Body of pancreas (tissue), 4 donors: ENCODE results near the gene KLLN. TPM values are rescaled to one million over a fixed set of nuclear protein-coding genes. Genes with fewer than 3 reads are reported as not detected.
"Not testable (repeated sequence)": the region's sequence is repeated elsewhere in the genome, so short reads cannot be mapped to it uniquely, and the experiment has no call there.

Source experiments
- ATAC-seq: fragments of 150-250 bp; one replicate; pipeline ENCODE4 v1.9.1; 2016
- DNase-seq, 4 donors: peaks; one replicate each; pipeline ENCODE4 v3.0.0-alpha.2; 2019
- H3K27ac ChIP-seq, 4 donors: fragments of 200-600 bp; sonication (generic); 1 replicate in 3 of 4; 2 replicates in 1 of 4; pipeline versions ENCODE4 v1.5.1 to v1.6.1; 2016 to 2019; ENCODE audit warnings: mild to moderate bottlenecking in 1 of 4, mixed read lengths in 1 of 4, moderate library complexity in 1 of 4
- H3K27me3 ChIP-seq, 2 donors: fragments of 200-600 bp; sonication (generic); one replicate each; pipeline ENCODE4 v1.6.0; 2016; ENCODE audit warnings: mild to moderate bottlenecking in 1 of 2
- H3K36me3 ChIP-seq, 2 donors: fragments of 200-600 bp; sonication (generic); replicated peaks in 1 of 2; 2 replicates each; pipeline ENCODE4 v1.5.1; 2016; ENCODE audit warnings: low read depth in 2 of 2; ENCODE audit not compliant: insufficient read depth in 1 of 2
- H3K4me1 ChIP-seq: fragments of 200-600 bp; sonication (generic); one replicate; pipeline ENCODE4 v1.6.0; 2016
- H3K4me3 ChIP-seq, 2 donors: fragments of 200-600 bp; sonication (generic); 1 replicate in 1 of 2; 2 replicates in 1 of 2; pipeline ENCODE4 v1.5.1; 2016 to 2019
- H3K9me3 ChIP-seq, 3 donors: fragments of 200-600 bp; sonication (generic); 1 replicate in 2 of 3; 2 replicates in 1 of 3; pipeline ENCODE4 v1.5.1; 2016
- CTCF ChIP-seq, 7 experiments: fragments of 450-650 bp in 4 of 7; fragments of 200-600 bp in 3 of 7; sonication (generic) in 3 of 7; IDR thresholded peaks; one replicate each; pipeline ENCODE4 v1.5.1; 2016 to 2019; ENCODE audit warnings: antibody characterized with exemption in 7 of 7
- POLR2A ChIP-seq, 3 donors: fragments of 450-650 bp; IDR thresholded peaks; one replicate each; pipeline ENCODE4 v1.6.1; 2016; ENCODE audit warnings: antibody characterized with exemption in 3 of 3, mild to moderate bottlenecking in 2 of 3
- WGBS, 2 donors: methylation state at CpG; one replicate each; pipeline ENCODE4 v1.1.5; 2017; 5-methylcytosine and 5-hydroxymethylcytosine counted together
- intact Hi-C: fragments of 100-400 bp; cut with DNase I; formaldehyde crosslinking; loops from one replicate; pipeline ENCODE4 v1.15.1; 2023
- total RNA-seq, 2 donors: library from RNA; depleted of rRNA; stranded (reverse); fragments of >200 nt; gene quantifications; one replicate each; pipeline ENCODE4 v1.1.0, GENCODE V29; 2016

Gene KLLN
- total RNA-seq, 2 donors from 2014 or later: 0.78 to 0.99 TPM

GRCh38 chr10:87872828-87873227, 9.5 kb upstream of the KLLN start:
- Histone ChIP-seq H3K4me3 (no peak overlapping the region), H3K27ac (no peak overlapping the region), H3K27me3 (no peaks in the 10 kb centered on the region), H3K36me3 (no peaks in the 10 kb centered on the region), H3K4me1 (peaks cover 59% of the 10 kb centered on the region), H3K9me3 (no peaks in the 10 kb centered on the region)
- ATAC-seq (no peak), DNase-seq (no peak)
- intact Hi-C loops: no loop called here
- WGBS, 2 donors: 86 to 91% methylated on average over 6 of the region's 6 CpGs
- TF ChIP-seq CTCF (IDR thresholded peaks at IDR 0.05) (no peak), POLR2A (IDR thresholded peaks at IDR 0.05) (no peak)

DNA sequence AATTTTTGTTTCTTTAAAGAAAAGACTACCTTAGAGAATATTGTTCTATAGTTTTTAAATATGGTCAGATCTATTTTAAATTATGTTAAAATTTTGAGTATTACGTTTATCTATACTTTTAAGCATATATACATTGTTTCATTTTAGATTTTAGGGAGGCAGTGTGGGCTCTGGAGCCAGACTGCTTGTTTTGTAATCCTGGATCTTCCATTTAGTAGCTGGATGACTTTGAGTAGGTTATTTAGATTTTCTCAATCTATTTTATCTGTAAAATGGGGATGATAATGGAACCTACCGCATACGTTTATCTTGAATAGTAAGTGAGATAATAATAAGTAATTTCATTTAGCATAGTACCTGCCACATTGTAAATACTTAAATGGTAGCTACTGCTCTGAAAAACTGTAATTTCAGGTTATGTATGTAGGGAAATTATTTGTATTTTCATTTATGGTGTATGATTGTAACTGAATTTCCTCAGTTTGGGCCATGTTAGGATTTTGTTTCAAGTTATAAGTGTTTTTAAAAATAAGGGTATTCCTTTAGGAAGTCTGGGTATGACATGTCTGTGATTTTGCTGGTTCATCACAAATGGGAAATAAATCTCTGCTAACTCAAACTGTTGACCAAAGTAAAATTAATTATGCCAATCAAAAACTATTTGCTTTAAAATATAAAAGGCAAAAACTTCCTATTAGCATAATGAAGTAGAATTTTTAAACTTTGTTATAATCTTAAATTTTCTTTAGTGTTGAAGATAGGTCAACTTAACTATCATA, 6.6 kb upstream of the KLLN start:
- no peak for DNase-seq
- Histone ChIP-seq H3K27me3 (no peaks in the 10 kb centered on the region), H3K4me3 (no peak overlapping the region), H3K36me3 (no peaks in the 10 kb centered on the region), H3K9me3 (no peaks in the 10 kb centered on the region), H3K4me1 (peaks cover 49% of the 10 kb centered on the region), H3K27ac (no peak overlapping the region)
- whole genome bisulfite sequencing, 2 donors: 41 to 52% methylated on average over 3 of the region's 3 CpGs
- TF ChIP-seq CTCF (IDR thresholded peaks at IDR 0.05): no peak
- no peak for TF ChIP-seq POLR2A (IDR thresholded peaks at IDR 0.05)
- intact Hi-C loops: no loop called here
- no peak for ATAC-seq

GRCh38 chr10:87869139-87869538, 5.8 kb upstream of the KLLN start:
- intact Hi-C loops, H3K36me3 ChIP-seq, DNase-seq, H3K27ac ChIP-seq, H3K4me3 ChIP-seq, ATAC-seq, H3K27me3 ChIP-seq, H3K9me3 ChIP-seq: not testable (repeated sequence)
- WGBS, 2 donors: 85 to 86% methylated on average over 9 of the region's 9 CpGs
- H3K4me1 ChIP-seq: peaks cover 41% of the 10 kb centered on the region

GRCh38 chr10:87868277-87868676, 4.9 kb upstream of the KLLN start:
- 0 to 8% methylated on average over 1 of the region's 1 CpG for WGBS, 2 donors
- TF ChIP-seq POLR2A (IDR thresholded peaks at IDR 0.05) (no peak), CTCF (IDR thresholded peaks at IDR 0.05) (no peak)
- H3K27ac ChIP-seq: peak overlapping the region in 3 of 4 donors; percentile 12 to 99 (median 29)
- H3K4me3 ChIP-seq: no peak overlapping the region
- intact Hi-C loops: no loop called here
- no peaks in the 10 kb centered on the region for H3K27me3 ChIP-seq
- H3K36me3 ChIP-seq: no peaks in the 10 kb centered on the region
- peaks cover 35% of the 10 kb centered on the region for H3K4me1 ChIP-seq
- ATAC-seq: no peak
- no peak for DNase-seq
- H3K9me3 ChIP-seq: no peaks in the 10 kb centered on the region

DNA sequence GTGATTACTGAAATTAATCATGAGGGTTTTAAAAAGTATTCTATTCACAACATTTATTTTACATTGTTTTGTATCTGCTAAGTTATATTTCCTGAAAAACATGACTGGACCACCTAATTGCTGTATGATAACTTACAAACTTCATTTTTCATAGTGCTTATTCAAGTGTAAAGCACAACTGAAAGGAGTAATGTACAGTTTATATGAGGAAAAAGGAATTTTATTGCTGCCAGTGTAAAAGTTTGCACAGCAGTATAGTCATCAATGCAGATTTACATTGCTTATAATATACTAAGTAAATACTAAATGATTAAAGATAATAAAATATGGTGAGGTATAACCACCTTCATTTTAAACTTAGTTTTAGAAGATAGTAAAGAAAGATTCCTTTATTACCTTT, 4.1 kb upstream of the KLLN start:
- TF ChIP-seq POLR2A (IDR thresholded peaks at IDR 0.05): no peak
- TF ChIP-seq CTCF (IDR thresholded peaks at IDR 0.05): no peak
- intact Hi-C loops: no loop called here
- H3K27me3 ChIP-seq: no peaks in the 10 kb centered on the region
- no peak overlapping the region for H3K4me3 ChIP-seq
- H3K27ac ChIP-seq: peak overlapping the region in 3 of 4 donors; percentile 29 to 99 (median 96)
- DNase-seq (no peak), ATAC-seq (no peak)
- H3K36me3 ChIP-seq: no peaks in the 10 kb centered on the region
- H3K9me3 ChIP-seq: no peaks in the 10 kb centered on the region
- H3K4me1 ChIP-seq: peaks cover 35% of the 10 kb centered on the region
